ENCODE measurements around the gene FRRS1.

GRCh38 chr1:99789715-99790114, 23.3 kb upstream of the FRRS1 start:
- TF ChIP-seq EZH2 (IDR thresholded peaks at IDR 0.05; ENCODE audit: insufficient read depth, poor library complexity, severe bottlenecking) (no peak), EZH2phosphoT487 (IDR thresholded peaks at IDR 0.05; ENCODE audit: insufficient read depth, low read depth) (no peak)

All from GM23248 (cell line).